ENCODE results near the gene MAP6.

DNA sequence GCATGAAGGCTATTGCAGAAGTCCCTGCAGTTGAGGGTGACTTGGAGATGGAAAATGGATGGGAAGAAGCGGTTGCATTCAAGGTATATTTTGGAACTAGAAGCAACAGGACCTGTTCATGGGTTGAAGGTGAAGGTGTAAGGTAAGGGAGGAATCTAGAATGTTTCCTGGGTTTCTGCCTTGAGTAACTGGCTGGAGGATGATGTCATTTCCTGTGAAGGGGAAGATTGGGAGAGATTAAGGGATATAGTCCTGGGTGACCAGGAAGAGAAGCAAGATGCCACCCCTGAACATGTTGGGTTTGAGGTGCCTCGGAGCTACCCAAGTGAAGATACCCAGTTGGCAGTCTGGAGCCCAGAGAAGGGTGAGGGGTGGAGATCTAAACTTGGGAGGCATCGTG lies 36.7 kb upstream of the MAP6 start:
- TF ChIP-seq POLR2A (IDR thresholded peaks at IDR 0.05), result no peak
- TF ChIP-seq, protein P1, sequence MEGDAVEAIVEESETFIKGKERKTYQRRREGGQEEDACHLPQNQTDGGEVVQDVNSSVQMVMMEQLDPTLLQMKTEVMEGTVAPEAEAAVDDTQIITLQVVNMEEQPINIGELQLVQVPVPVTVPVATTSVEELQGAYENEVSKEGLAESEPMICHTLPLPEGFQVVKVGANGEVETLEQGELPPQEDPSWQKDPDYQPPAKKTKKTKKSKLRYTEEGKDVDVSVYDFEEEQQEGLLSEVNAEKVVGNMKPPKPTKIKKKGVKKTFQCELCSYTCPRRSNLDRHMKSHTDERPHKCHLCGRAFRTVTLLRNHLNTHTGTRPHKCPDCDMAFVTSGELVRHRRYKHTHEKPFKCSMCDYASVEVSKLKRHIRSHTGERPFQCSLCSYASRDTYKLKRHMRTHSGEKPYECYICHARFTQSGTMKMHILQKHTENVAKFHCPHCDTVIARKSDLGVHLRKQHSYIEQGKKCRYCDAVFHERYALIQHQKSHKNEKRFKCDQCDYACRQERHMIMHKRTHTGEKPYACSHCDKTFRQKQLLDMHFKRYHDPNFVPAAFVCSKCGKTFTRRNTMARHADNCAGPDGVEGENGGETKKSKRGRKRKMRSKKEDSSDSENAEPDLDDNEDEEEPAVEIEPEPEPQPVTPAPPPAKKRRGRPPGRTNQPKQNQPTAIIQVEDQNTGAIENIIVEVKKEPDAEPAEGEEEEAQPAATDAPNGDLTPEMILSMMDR (IDR thresholded peaks at IDR 0.05), result no peak
- no peak for TF ChIP-seq POLR2AphosphoS5 (IDR thresholded peaks at IDR 0.05)
- TF ChIP-seq EP300 (IDR thresholded peaks at IDR 0.05), result no peak

All from sigmoid colon (tissue), 4 donors.